NCI-H2107 (cell line): ENCODE results near the gene PSD2.

Experiments used
- DNase-seq: peaks from one replicate; lab custom pipeline; 2025; lab: John Stamatoyannopoulos, UW

Gene PSD2

GRCh38 chr5:139880416-139881142 is 85.0 kb downstream of the PSD2 start:
- no peak for DNase-seq

- no peak for DNase-seq
Measured at GRCh38 chr5:139881143-139881733, 85.6 kb downstream of the PSD2 start.

GRCh38 chr5:139882316-139882715 is 86.7 kb downstream of the PSD2 start:
- no peak for DNase-seq

- no peak for DNase-seq
Measured at GRCh38 chr5:139882961-139883539, 87.4 kb downstream of the PSD2 start.

GRCh38 chr5:139884144-139884543 is 88.5 kb downstream of the PSD2 start:
- DNase-seq = no peak

GRCh38 chr5:139884734-139885133 is 89.1 kb downstream of the PSD2 start:
- DNase-seq = no peak

- DNase-seq = no peak
Measured at GRCh38 chr5:139885172-139885856, 89.7 kb downstream of the PSD2 start.

- DNase-seq = no peak
Measured at GRCh38 chr5:139885857-139886208, 90.2 kb downstream of the PSD2 start.

- DNase-seq = no peak
Measured at GRCh38 chr5:139886213-139886612, 90.6 kb downstream of the PSD2 start.

GRCh38 chr5:139888370-139888769 is 92.8 kb downstream of the PSD2 start:
- no peak for DNase-seq

- DNase-seq = no peak
Measured at GRCh38 chr5:139889410-139889809, 93.8 kb downstream of the PSD2 start.

- no peak for DNase-seq
Measured at GRCh38 chr5:139893873-139894272, 98.3 kb downstream of the PSD2 start.
